Measurements from ENCODE around the gene MACIR. TPM values are rescaled to one million over a fixed set of nuclear protein-coding genes. Genes with fewer than 3 reads are reported as not detected.

The MACIR gene
- total RNA-seq, 1 experiment from 2014 or later, result 21.0 TPM

DNA sequence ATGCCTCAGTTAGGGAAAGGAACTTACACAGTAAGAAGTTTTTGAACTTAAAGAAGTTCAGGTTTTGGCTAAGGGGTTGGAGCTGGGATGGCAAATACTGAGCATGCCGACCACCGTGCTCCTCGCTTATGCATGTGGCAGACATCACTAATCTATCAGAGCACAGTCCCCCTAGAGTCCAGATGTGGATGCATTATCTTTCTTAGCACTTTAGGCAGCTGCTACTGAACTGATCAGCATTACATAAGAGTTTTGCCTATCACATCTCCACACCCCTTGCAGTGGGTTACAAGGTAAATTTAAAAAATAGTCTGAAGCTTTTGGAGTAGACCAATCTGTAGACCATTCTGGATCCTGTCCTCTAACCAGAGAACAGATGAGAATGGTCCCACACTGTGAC, 22.4 kb downstream of the MACIR start:
- TF ChIP-seq EZH2 (IDR thresholded peaks at IDR 0.05; ENCODE audit: low read depth), result no peak
- TF ChIP-seq, protein P1, sequence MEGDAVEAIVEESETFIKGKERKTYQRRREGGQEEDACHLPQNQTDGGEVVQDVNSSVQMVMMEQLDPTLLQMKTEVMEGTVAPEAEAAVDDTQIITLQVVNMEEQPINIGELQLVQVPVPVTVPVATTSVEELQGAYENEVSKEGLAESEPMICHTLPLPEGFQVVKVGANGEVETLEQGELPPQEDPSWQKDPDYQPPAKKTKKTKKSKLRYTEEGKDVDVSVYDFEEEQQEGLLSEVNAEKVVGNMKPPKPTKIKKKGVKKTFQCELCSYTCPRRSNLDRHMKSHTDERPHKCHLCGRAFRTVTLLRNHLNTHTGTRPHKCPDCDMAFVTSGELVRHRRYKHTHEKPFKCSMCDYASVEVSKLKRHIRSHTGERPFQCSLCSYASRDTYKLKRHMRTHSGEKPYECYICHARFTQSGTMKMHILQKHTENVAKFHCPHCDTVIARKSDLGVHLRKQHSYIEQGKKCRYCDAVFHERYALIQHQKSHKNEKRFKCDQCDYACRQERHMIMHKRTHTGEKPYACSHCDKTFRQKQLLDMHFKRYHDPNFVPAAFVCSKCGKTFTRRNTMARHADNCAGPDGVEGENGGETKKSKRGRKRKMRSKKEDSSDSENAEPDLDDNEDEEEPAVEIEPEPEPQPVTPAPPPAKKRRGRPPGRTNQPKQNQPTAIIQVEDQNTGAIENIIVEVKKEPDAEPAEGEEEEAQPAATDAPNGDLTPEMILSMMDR (conservative IDR thresholded peaks at IDR 0.05), result no peak
- Histone ChIP-seq H3F3A (ENCODE audit: insufficient read depth, low read depth) (no peaks in the 10 kb centered on the region), H3K36me3 (ENCODE audit: low read depth) (peaks cover 12% of the 10 kb centered on the region), H3K79me2 (ENCODE audit: low read depth) (no peaks in the 10 kb centered on the region; the same call in 1 of the 2 replicates), H3K27ac (no peak overlapping the region), H3K4me3 (no peak overlapping the region), H3K4me2 (no peak overlapping the region), H4K20me1 (ENCODE audit: insufficient read depth) (no peaks in the 10 kb centered on the region), H3K27me3 (ENCODE audit: insufficient read depth, low read depth) (no peaks in the 10 kb centered on the region), H3K4me1 (replicated peaks; ENCODE audit: insufficient read depth) (no peaks in the 10 kb centered on the region), H2AFZ (no peak overlapping the region), H3K9me2 (ENCODE audit: insufficient read depth) (no peaks in the 10 kb centered on the region), H3K9me3 (ENCODE audit: insufficient read depth, low read depth) (no peaks in the 10 kb centered on the region)
- intact Hi-C loops (cut with micrococcal nuclease; ENCODE audit: unreplicated experiment), result no loop called here
- no peak for DNase-seq
- BruUV-seq (replicated peaks), result no TSS peak
- POLR2A ChIA-PET (ENCODE audit: unreplicated experiment), result no interaction called here
- CTCF ChIA-PET, result no interaction called here

DNA sequence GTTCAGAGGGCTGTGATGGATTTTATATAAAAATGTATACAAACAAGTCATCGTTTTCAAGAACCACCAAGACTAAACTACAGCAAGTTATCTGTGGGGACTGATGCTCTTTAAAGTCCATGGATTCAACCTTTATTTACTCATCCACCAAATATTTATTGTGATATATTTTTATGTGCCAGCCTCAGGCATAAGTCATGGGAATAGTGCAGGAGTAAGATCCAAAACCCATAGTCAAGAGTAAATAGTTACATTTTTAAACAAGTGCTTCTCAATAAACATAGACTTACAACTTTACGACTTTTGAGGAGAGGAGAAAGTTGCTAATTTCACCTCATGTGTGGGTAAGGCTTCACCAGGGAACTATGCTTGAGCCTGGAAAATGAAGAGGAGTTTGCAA, 24.6 kb downstream of the MACIR start:
- no peak overlapping the region for H3K4me2 ChIP-seq
- no peak for DNase-seq
- H3F3A ChIP-seq (ENCODE audit: insufficient read depth, low read depth), result no peaks in the 10 kb centered on the region
- no peaks in the 10 kb centered on the region for H3K9me2 ChIP-seq (ENCODE audit: insufficient read depth)
- no peak overlapping the region for H3K27ac ChIP-seq
- TF ChIP-seq EZH2 (IDR thresholded peaks at IDR 0.05; ENCODE audit: low read depth), result no peak
- TF ChIP-seq, protein P1 (conservative IDR thresholded peaks at IDR 0.05), result no peak
- no peak overlapping the region for H3K4me3 ChIP-seq
- peaks cover 3% of the 10 kb centered on the region; the same call in 1 of the 2 replicates for H3K36me3 ChIP-seq (ENCODE audit: low read depth)
- H3K27me3 ChIP-seq (ENCODE audit: insufficient read depth, low read depth), result no peaks in the 10 kb centered on the region
- H4K20me1 ChIP-seq (ENCODE audit: insufficient read depth), result no peaks in the 10 kb centered on the region
- BruUV-seq (replicated peaks), result no TSS peak
- CTCF ChIA-PET, result no interaction called here
- H3K79me2 ChIP-seq (ENCODE audit: low read depth), result no peaks in the 10 kb centered on the region
- intact Hi-C loops (cut with micrococcal nuclease; ENCODE audit: unreplicated experiment), result no loop called here
- no peaks in the 10 kb centered on the region for H3K4me1 ChIP-seq (replicated peaks; ENCODE audit: insufficient read depth)
- POLR2A ChIA-PET (ENCODE audit: unreplicated experiment), result no interaction called here
- no peaks in the 10 kb centered on the region for H3K9me3 ChIP-seq (ENCODE audit: insufficient read depth, low read depth)
- no peak overlapping the region for H2AFZ ChIP-seq

DNA sequence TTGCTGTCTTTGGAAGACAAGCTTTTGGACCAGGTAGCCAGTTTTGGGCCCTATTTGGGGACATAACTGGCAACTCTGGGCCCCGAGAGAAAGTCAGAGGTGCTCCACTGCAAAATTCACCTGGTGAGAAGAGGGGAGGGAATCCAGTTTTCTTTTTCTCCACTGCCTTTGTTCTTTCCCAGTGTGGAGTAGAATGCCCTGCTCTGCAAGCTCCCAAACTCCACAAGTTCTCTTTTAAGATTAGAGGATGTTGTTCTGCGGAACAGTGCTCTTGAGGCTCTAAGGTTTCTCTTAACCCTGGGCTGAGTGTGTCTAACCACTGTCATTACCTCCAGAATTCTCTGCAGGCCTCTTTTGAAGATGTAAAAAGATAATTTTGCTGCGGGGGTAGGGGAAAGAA, 25.3 kb downstream of the MACIR start:
- no peak overlapping the region for H3K27ac ChIP-seq
- H3K4me1 ChIP-seq (replicated peaks; ENCODE audit: insufficient read depth), result no peaks in the 10 kb centered on the region
- H3K4me2 ChIP-seq, result no peak overlapping the region
- no peak overlapping the region for H3K4me3 ChIP-seq
- CTCF ChIA-PET, result no interaction called here
- no peaks in the 10 kb centered on the region for H4K20me1 ChIP-seq (ENCODE audit: insufficient read depth)
- H3K79me2 ChIP-seq (ENCODE audit: low read depth), result no peaks in the 10 kb centered on the region
- H3F3A ChIP-seq (ENCODE audit: insufficient read depth, low read depth), result no peaks in the 10 kb centered on the region
- no peaks in the 10 kb centered on the region for H3K9me3 ChIP-seq (ENCODE audit: insufficient read depth, low read depth)
- BruUV-seq (replicated peaks), result no TSS peak
- intact Hi-C loops (cut with micrococcal nuclease; ENCODE audit: unreplicated experiment), result no loop called here
- POLR2A ChIA-PET (ENCODE audit: unreplicated experiment), result interaction anchor here (0.6 kb wide), 1 partner anchor 447 kb away, joined by 5 read pairs; no protein-coding TSS in a partner anchor
- H2AFZ ChIP-seq, result no peak overlapping the region
- H3K9me2 ChIP-seq (ENCODE audit: insufficient read depth), result no peaks in the 10 kb centered on the region
- DNase-seq, result no peak
- H3K27me3 ChIP-seq (ENCODE audit: insufficient read depth, low read depth), result no peaks in the 10 kb centered on the region
- no peaks in the 10 kb centered on the region for H3K36me3 ChIP-seq (ENCODE audit: low read depth)
- TF ChIP-seq, protein P1 (conservative IDR thresholded peaks at IDR 0.05), result no peak
- no peak for TF ChIP-seq EZH2 (IDR thresholded peaks at IDR 0.05; ENCODE audit: low read depth)

All from PC-9 (cell line).